ENCODE results near the gene GPLD1. TPM values are rescaled to one million over a fixed set of nuclear protein-coding genes. Genes with fewer than 3 reads are reported as not detected.
"Not testable (repeated sequence)": the region's sequence is repeated elsewhere in the genome, so short reads cannot be mapped to it uniquely, and the experiment has no call there.

GPLD1 gene
- total and polyA plus RNA-seq, 4 donors = 0.50 to 8.2 (median 5.9) TPM

- no peaks in the 10 kb centered on the region for H3K4me1 ChIP-seq (ENCODE audit: control insufficient read depth in 1 of 2, insufficient read depth in 2 of 2, low read length in 2 of 2)
- intact Hi-C loops (cut with DNase I) = loop anchor here in 1 of 2 donors (5.0 kb wide), 1 partner anchor 110 kb away; no protein-coding TSS in a partner anchor
- no peaks in the 10 kb centered on the region for H3K9me3 ChIP-seq (ENCODE audit: control insufficient read depth, low read length)
- DNase-seq = no peak
- H3K27ac ChIP-seq (ENCODE audit: low read depth in 1 of 2, low read length in 2 of 2) = no peak overlapping the region
- 84 to 90% methylated on average over 2 of the region's 2 CpGs for WGBS, 2 donors
- no peaks in the 10 kb centered on the region for H3K27me3 ChIP-seq (ENCODE audit: control insufficient read depth in 1 of 2, insufficient read depth in 2 of 2, low read length in 1 of 2)
- no peak overlapping the region for H3K4me3 ChIP-seq (ENCODE audit: low read length in 2 of 2)
- no peak for ATAC-seq (ENCODE audit: low FRiP score)
- peaks cover 0 to 4% of the 10 kb centered on the region in 2 donors for H3K36me3 ChIP-seq (ENCODE audit: control insufficient read depth in 1 of 2, insufficient read depth in 2 of 2, low read length in 1 of 2)
Measured at GRCh38 chr6:24391756-24392405, 97.5 kb downstream of the GPLD1 start.

- DNase-seq (no peak), ATAC-seq (ENCODE audit: low FRiP score) (no peak)
- WGBS, 2 donors = 47 to 53% methylated on average over 2 of the region's 2 CpGs
- Histone ChIP-seq H3K36me3 (ENCODE audit: control insufficient read depth in 1 of 2, insufficient read depth in 2 of 2, low read length in 1 of 2) (no peaks in the 10 kb centered on the region), H3K9me3 (ENCODE audit: control insufficient read depth, low read length) (no peaks in the 10 kb centered on the region), H3K27ac (ENCODE audit: low read depth in 1 of 2, low read length in 2 of 2) (no peak overlapping the region), H3K27me3 (ENCODE audit: control insufficient read depth in 1 of 2, insufficient read depth in 2 of 2, low read length in 1 of 2) (no peaks in the 10 kb centered on the region), H3K4me1 (ENCODE audit: control insufficient read depth in 1 of 2, insufficient read depth in 2 of 2, low read length in 2 of 2) (no peaks in the 10 kb centered on the region), H3K4me3 (ENCODE audit: low read length in 2 of 2) (no peak overlapping the region)
- intact Hi-C loops (cut with DNase I) = loop anchor here in 1 of 2 donors (5.0 kb wide), 1 partner anchor 109 kb away; no protein-coding TSS in a partner anchor
Measured at GRCh38 chr6:24391208-24391607, 98.2 kb downstream of the GPLD1 start.

- H3K27ac ChIP-seq (ENCODE audit: low read depth in 1 of 2, low read length in 2 of 2) = no peak overlapping the region
- no peaks in the 10 kb centered on the region for H3K27me3 ChIP-seq (ENCODE audit: control insufficient read depth in 1 of 2, insufficient read depth in 2 of 2, low read length in 1 of 2)
- H3K4me3 ChIP-seq (ENCODE audit: low read length in 2 of 2) = no peak overlapping the region
- no peak for DNase-seq
- no peak for ATAC-seq (ENCODE audit: low FRiP score)
- no peaks in the 10 kb centered on the region for H3K36me3 ChIP-seq (ENCODE audit: control insufficient read depth in 1 of 2, insufficient read depth in 2 of 2, low read length in 1 of 2)
- H3K9me3 ChIP-seq (ENCODE audit: control insufficient read depth, low read length) = no peaks in the 10 kb centered on the region
- intact Hi-C loops (cut with DNase I) = no loop called here
- no peaks in the 10 kb centered on the region for H3K4me1 ChIP-seq (ENCODE audit: control insufficient read depth in 1 of 2, insufficient read depth in 2 of 2, low read length in 2 of 2)
- WGBS, 2 donors = 78 to 86% methylated on average over 1 of the region's 1 CpG
Measured at GRCh38 chr6:24387818-24388217, 101.6 kb downstream of the GPLD1 start.

GRCh38 chr6:24385536-24386269 lies 103.7 kb downstream of the GPLD1 start:
- Histone ChIP-seq H3K27ac (ENCODE audit: low read depth in 1 of 2, low read length in 2 of 2) (no peak overlapping the region), H3K9me3 (ENCODE audit: control insufficient read depth, low read length) (no peaks in the 10 kb centered on the region), H3K4me3 (ENCODE audit: low read length in 2 of 2) (no peak overlapping the region), H3K27me3 (ENCODE audit: control insufficient read depth in 1 of 2, insufficient read depth in 2 of 2, low read length in 1 of 2) (no peaks in the 10 kb centered on the region), H3K36me3 (ENCODE audit: control insufficient read depth in 1 of 2, insufficient read depth in 2 of 2, low read length in 1 of 2) (no peaks in the 10 kb centered on the region), H3K4me1 (ENCODE audit: control insufficient read depth in 1 of 2, insufficient read depth in 2 of 2, low read length in 2 of 2) (no peaks in the 10 kb centered on the region)
- DNase-seq (no peak), ATAC-seq (ENCODE audit: low FRiP score) (no peak)
- intact Hi-C loops (cut with DNase I) = no loop called here
- WGBS, 2 donors = 71 to 73% methylated on average over 8 of the region's 8 CpGs

- H3K27ac ChIP-seq (ENCODE audit: low read depth in 1 of 2, low read length in 2 of 2); H3K4me3 ChIP-seq (ENCODE audit: low read length in 2 of 2); H3K27me3 ChIP-seq (ENCODE audit: control insufficient read depth in 1 of 2, insufficient read depth in 2 of 2, low read length in 1 of 2); ATAC-seq (ENCODE audit: low FRiP score); intact Hi-C loops (cut with DNase I); H3K9me3 ChIP-seq (ENCODE audit: control insufficient read depth, low read length); DNase-seq; H3K36me3 ChIP-seq (ENCODE audit: control insufficient read depth in 1 of 2, insufficient read depth in 2 of 2, low read length in 1 of 2); H3K4me1 ChIP-seq (ENCODE audit: control insufficient read depth in 1 of 2, insufficient read depth in 2 of 2, low read length in 2 of 2): not testable (repeated sequence)
- WGBS, 2 donors = 88 to 92% methylated on average over 5 of the region's 5 CpGs
Measured at GRCh38 chr6:24384369-24385130, 104.8 kb downstream of the GPLD1 start.

- ATAC-seq (ENCODE audit: low FRiP score); H3K27ac ChIP-seq (ENCODE audit: low read depth in 1 of 2, low read length in 2 of 2); H3K27me3 ChIP-seq (ENCODE audit: control insufficient read depth in 1 of 2, insufficient read depth in 2 of 2, low read length in 1 of 2); H3K36me3 ChIP-seq (ENCODE audit: control insufficient read depth in 1 of 2, insufficient read depth in 2 of 2, low read length in 1 of 2); H3K4me3 ChIP-seq (ENCODE audit: low read length in 2 of 2); DNase-seq; intact Hi-C loops (cut with DNase I); H3K4me1 ChIP-seq (ENCODE audit: control insufficient read depth in 1 of 2, insufficient read depth in 2 of 2, low read length in 2 of 2); H3K9me3 ChIP-seq (ENCODE audit: control insufficient read depth, low read length): not testable (repeated sequence)
- WGBS, 2 donors = 94% methylated on average over 8 to 9 of the region's 9 CpGs
Measured at GRCh38 chr6:24382891-24383494, 106.4 kb downstream of the GPLD1 start.

GRCh38 chr6:24382220-24382540 lies 107.2 kb downstream of the GPLD1 start:
- no peak for ATAC-seq (ENCODE audit: low FRiP score)
- 88 to 94% methylated on average over 1 of the region's 1 CpG for WGBS, 2 donors
- H3K27ac ChIP-seq (ENCODE audit: low read depth in 1 of 2, low read length in 2 of 2) = no peak overlapping the region

GRCh38 chr6:24381476-24382219 lies 107.7 kb downstream of the GPLD1 start:
- Histone ChIP-seq H3K4me1 (ENCODE audit: control insufficient read depth in 1 of 2, insufficient read depth in 2 of 2, low read length in 2 of 2) (no peaks in the 10 kb centered on the region), H3K27ac (ENCODE audit: low read depth in 1 of 2, low read length in 2 of 2) (no peak overlapping the region), H3K27me3 (ENCODE audit: control insufficient read depth in 1 of 2, insufficient read depth in 2 of 2, low read length in 1 of 2) (no peaks in the 10 kb centered on the region), H3K36me3 (ENCODE audit: control insufficient read depth in 1 of 2, insufficient read depth in 2 of 2, low read length in 1 of 2) (no peaks in the 10 kb centered on the region), H3K9me3 (ENCODE audit: control insufficient read depth, low read length) (no peaks in the 10 kb centered on the region), H3K4me3 (ENCODE audit: low read length in 2 of 2) (no peak overlapping the region)
- ATAC-seq (ENCODE audit: low FRiP score) (no peak), DNase-seq (no peak)
- 93 to 97% methylated on average over 4 of the region's 4 CpGs for WGBS, 2 donors
- intact Hi-C loops (cut with DNase I) = no loop called here

More at GRCh38 chr6:24382220-24382540, 107.2 kb downstream of the GPLD1 start:
- Histone ChIP-seq H3K4me1 (ENCODE audit: control insufficient read depth in 1 of 2, insufficient read depth in 2 of 2, low read length in 2 of 2) (no peaks in the 10 kb centered on the region), H3K36me3 (ENCODE audit: control insufficient read depth in 1 of 2, insufficient read depth in 2 of 2, low read length in 1 of 2) (no peaks in the 10 kb centered on the region), H3K4me3 (ENCODE audit: low read length in 2 of 2) (no peak overlapping the region), H3K27me3 (ENCODE audit: control insufficient read depth in 1 of 2, insufficient read depth in 2 of 2, low read length in 1 of 2) (no peaks in the 10 kb centered on the region), H3K9me3 (ENCODE audit: control insufficient read depth, low read length) (no peaks in the 10 kb centered on the region)
- intact Hi-C loops (cut with DNase I) = no loop called here
- no peak for DNase-seq

Data from aorta (tissue), 5 donors.